Activated B cell treated with CpG ODN at 0.5 μM for 24 hours (primary cell): ENCODE results near the gene TFRC. TPM values are rescaled to one million over a fixed set of nuclear protein-coding genes. Genes with fewer than 3 reads are reported as not detected.

Source experiments
- ATAC-seq: fragments of 200-7000 bp; cut with Tn5 transposase; one replicate; pipeline ENCODE4 v1.10.0; 2021; ENCODE audit warnings: low read depth, mild to moderate bottlenecking, moderate library complexity
- CTCF ChIA-PET: fragments of 350-600 bp; sonication (Branson Sonifier 250); formaldehyde crosslinking; loops from one replicate; lab custom pipeline; 2021; ENCODE audit warnings: antibody characterized with exemption; lab: Charles Lee
- POLR2A ChIA-PET: fragments of 350-600 bp; sonication (Branson Sonifier 250); formaldehyde crosslinking; loops from one replicate; lab custom pipeline; 2021; ENCODE audit warnings: antibody characterized with exemption; lab: Charles Lee
- DNase-seq: peaks from one replicate; pipeline ENCODE4 v3.0.0; 2022
- H3K27ac Mint-ChIP-seq: one replicate; pipeline ENCODE4 v1.8.0; 2020; ENCODE audit warnings: mixed read lengths
- H3K27me3 Mint-ChIP-seq: one replicate; pipeline ENCODE4 v1.8.0; 2021; ENCODE audit warnings: mixed read lengths
- H3K36me3 Mint-ChIP-seq: one replicate; pipeline ENCODE4 v1.8.0; 2021; ENCODE audit warnings: low read depth, mixed read lengths
- H3K4me1 Mint-ChIP-seq: one replicate; pipeline ENCODE4 v1.8.0; 2021; ENCODE audit warnings: mixed read lengths
- H3K4me3 Mint-ChIP-seq: one replicate; pipeline ENCODE4 v1.8.0; 2020; ENCODE audit warnings: mild to moderate bottlenecking, mixed read lengths
- H3K9me3 Mint-ChIP-seq: one replicate; pipeline ENCODE4 v1.8.0; 2020; ENCODE audit warnings: mixed read lengths
- intact Hi-C: fragments of 100-400 bp; cut with micrococcal nuclease; formaldehyde crosslinking; loops from one replicate; pipeline ENCODE4 v1.15.1; 2024
- total RNA-seq: library from RNA; stranded (reverse); gene quantifications from 2 replicates; pipeline ENCODE4 v1.2.3, GENCODE V29; 2022
- TF ChIP-seq, protein P1 (sequence below): fragments of 200-600 bp; IDR thresholded peaks from one replicate; pipeline ENCODE4 v1.8.0; 2022; ENCODE audit warnings: antibody characterized with exemption, mild to moderate bottlenecking

TFRC gene
- total RNA-seq, 1 donor from 2014 or later = 290 TPM

DNA sequence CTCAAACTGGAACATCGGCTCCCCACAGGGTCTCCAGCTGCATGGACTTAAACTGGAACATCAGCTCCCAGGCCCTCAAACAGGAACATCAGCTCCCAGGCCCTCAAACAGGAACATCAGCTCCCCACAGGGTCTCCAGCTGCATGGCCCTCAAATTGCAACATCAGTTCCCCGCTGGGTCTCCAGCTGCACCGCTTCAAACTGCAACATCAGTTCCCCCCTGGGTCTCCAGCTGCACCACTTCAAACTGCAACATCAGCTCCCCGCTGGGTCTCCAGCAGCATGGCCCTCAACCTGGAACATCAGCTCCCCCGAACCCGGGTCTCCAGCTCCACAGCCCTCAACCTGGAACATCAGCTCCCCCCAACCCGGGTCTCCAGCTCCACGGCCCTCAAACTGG is 82.0 kb downstream of the TFRC start:
- ChIA-PET CTCF (interaction anchor here (0.7 kb wide), 1 partner anchor 955 kb away, joined by 3 read pairs; no protein-coding TSS in a partner anchor), POLR2A (no interaction called here)
- Mint-ChIP-seq H3K27me3 (peaks cover 31% of the 10 kb centered on the region), H3K4me1 (no peaks in the 10 kb centered on the region), H3K9me3 (no peaks in the 10 kb centered on the region), H3K4me3 (no peak overlapping the region), H3K36me3 (no peaks in the 10 kb centered on the region), H3K27ac (no peak overlapping the region)
- ATAC-seq = no peak
- intact Hi-C loops = loop anchor here (10.0 kb wide), 1 partner anchor 145 kb away; no protein-coding TSS in a partner anchor
- TF ChIP-seq, protein P1, sequence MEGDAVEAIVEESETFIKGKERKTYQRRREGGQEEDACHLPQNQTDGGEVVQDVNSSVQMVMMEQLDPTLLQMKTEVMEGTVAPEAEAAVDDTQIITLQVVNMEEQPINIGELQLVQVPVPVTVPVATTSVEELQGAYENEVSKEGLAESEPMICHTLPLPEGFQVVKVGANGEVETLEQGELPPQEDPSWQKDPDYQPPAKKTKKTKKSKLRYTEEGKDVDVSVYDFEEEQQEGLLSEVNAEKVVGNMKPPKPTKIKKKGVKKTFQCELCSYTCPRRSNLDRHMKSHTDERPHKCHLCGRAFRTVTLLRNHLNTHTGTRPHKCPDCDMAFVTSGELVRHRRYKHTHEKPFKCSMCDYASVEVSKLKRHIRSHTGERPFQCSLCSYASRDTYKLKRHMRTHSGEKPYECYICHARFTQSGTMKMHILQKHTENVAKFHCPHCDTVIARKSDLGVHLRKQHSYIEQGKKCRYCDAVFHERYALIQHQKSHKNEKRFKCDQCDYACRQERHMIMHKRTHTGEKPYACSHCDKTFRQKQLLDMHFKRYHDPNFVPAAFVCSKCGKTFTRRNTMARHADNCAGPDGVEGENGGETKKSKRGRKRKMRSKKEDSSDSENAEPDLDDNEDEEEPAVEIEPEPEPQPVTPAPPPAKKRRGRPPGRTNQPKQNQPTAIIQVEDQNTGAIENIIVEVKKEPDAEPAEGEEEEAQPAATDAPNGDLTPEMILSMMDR = no peak
- DNase-seq = no peak

Other genes starting within 250 kb of the TFRC start
- gene TNK2, start 173.5 kb downstream of the TFRC start, total RNA-seq = 108 and 132 TPM in 2 replicates
- 0.31 TPM in 1 of 2 replicates, not detected in the other for gene ZDHHC19, start 129.3 kb upstream of the TFRC start, total RNA-seq
- not detected in 2 replicates for gene SLC51A, start 134.4 kb upstream of the TFRC start, total RNA-seq
- 54.6 and 58.8 TPM in 2 replicates for gene PCYT1A, start 205.6 kb upstream of the TFRC start, total RNA-seq
- 5.1 and 5.2 TPM in 2 replicates for gene DYNLT2B, start 236.2 kb upstream of the TFRC start, total RNA-seq